ENCODE data around the gene RPL29.

The RPL29 gene

GRCh38 chr3:52028572-52028971, 32.9 kb upstream of the RPL29 start:
- in situ Hi-C loops (cut with HindIII; ENCODE audit: low sequenced_read_pairs): no loop called here

- in situ Hi-C loops (cut with HindIII; ENCODE audit: low sequenced_read_pairs): no loop called here
Measured at GRCh38 chr3:52026041-52026440, 30.3 kb upstream of the RPL29 start.

GRCh38 chr3:52025453-52025852, 29.8 kb upstream of the RPL29 start:
- in situ Hi-C loops (cut with HindIII; ENCODE audit: low sequenced_read_pairs): no loop called here

GRCh38 chr3:52024765-52025452, 29.2 kb upstream of the RPL29 start:
- in situ Hi-C loops (cut with HindIII; ENCODE audit: low sequenced_read_pairs): no loop called here

GRCh38 chr3:52023860-52024764, 28.4 kb upstream of the RPL29 start:
- in situ Hi-C loops (cut with HindIII; ENCODE audit: low sequenced_read_pairs): no loop called here

GRCh38 chr3:52023101-52023770, 27.5 kb upstream of the RPL29 start:
- in situ Hi-C loops (cut with HindIII; ENCODE audit: low sequenced_read_pairs): no loop called here

GRCh38 chr3:52022323-52023100, 26.8 kb upstream of the RPL29 start:
- in situ Hi-C loops (cut with HindIII; ENCODE audit: low sequenced_read_pairs): no loop called here

GRCh38 chr3:52021489-52022268, 26.0 kb upstream of the RPL29 start:
- in situ Hi-C loops (cut with HindIII; ENCODE audit: low sequenced_read_pairs): no loop called here

- in situ Hi-C loops (cut with HindIII; ENCODE audit: low sequenced_read_pairs): no loop called here
Measured at GRCh38 chr3:52020796-52021195, 25.1 kb upstream of the RPL29 start.

- in situ Hi-C loops (cut with HindIII; ENCODE audit: low sequenced_read_pairs): no loop called here
Measured at GRCh38 chr3:52019352-52020080, 23.8 kb upstream of the RPL29 start.

GRCh38 chr3:52018319-52019000, 22.8 kb upstream of the RPL29 start:
- in situ Hi-C loops (cut with HindIII; ENCODE audit: low sequenced_read_pairs): no loop called here

- in situ Hi-C loops (cut with HindIII; ENCODE audit: low sequenced_read_pairs): no loop called here
Measured at GRCh38 chr3:52017586-52017985, 21.9 kb upstream of the RPL29 start.

GRCh38 chr3:52015438-52016228, 19.9 kb upstream of the RPL29 start:
- in situ Hi-C loops (cut with HindIII; ENCODE audit: low sequenced_read_pairs): no loop called here

GRCh38 chr3:52014613-52015012, 18.9 kb upstream of the RPL29 start:
- in situ Hi-C loops (cut with HindIII; ENCODE audit: low sequenced_read_pairs): no loop called here

- in situ Hi-C loops (cut with HindIII; ENCODE audit: low sequenced_read_pairs): no loop called here
Measured at GRCh38 chr3:52013802-52014598, 18.3 kb upstream of the RPL29 start.

GRCh38 chr3:52012699-52013098, 17.0 kb upstream of the RPL29 start:
- in situ Hi-C loops (cut with HindIII; ENCODE audit: low sequenced_read_pairs): no loop called here

- in situ Hi-C loops (cut with HindIII; ENCODE audit: low sequenced_read_pairs): no loop called here
Measured at GRCh38 chr3:52010431-52010830, 14.7 kb upstream of the RPL29 start.
